WTC11 (cell line): ENCODE results near the gene TCEANC2. TPM values are rescaled to one million over a fixed set of nuclear protein-coding genes. Genes with fewer than 3 reads are reported as not detected.

ENCODE experiments used
- ATAC-seq: fragments of 200-7000 bp; cut with Tn5 transposase; 2 replicates; pipeline ENCODE4 v1.10.0; 2021; ENCODE audit warnings: mild to moderate bottlenecking, moderate library complexity
- CTCF ChIA-PET: fragments of 300-600 bp; sonication (Branson Sonifier 250); formaldehyde crosslinking; loops from one replicate; lab custom pipeline; 2021; ENCODE audit warnings: antibody characterized with exemption; lab: Charles Lee
- POLR2A ChIA-PET: fragments of 350-600 bp; sonication (Branson Sonifier 250); formaldehyde crosslinking; loops from one replicate; lab custom pipeline; 2021; ENCODE audit warnings: antibody characterized with exemption; lab: Charles Lee
- DNase-seq: peaks from one replicate; pipeline ENCODE4 v3.0.0; 2021; ENCODE audit warnings: low spot score
- H3K27ac Mint-ChIP-seq: 2 replicates; pipeline ENCODE4 v1.8.0; 2021; ENCODE audit warnings: mixed read lengths
- H3K27me3 Mint-ChIP-seq: 2 replicates; pipeline ENCODE4 v1.8.0; 2021; ENCODE audit warnings: low read depth, mild to moderate bottlenecking, moderate library complexity, mixed read lengths
- H3K36me3 Mint-ChIP-seq: 2 replicates; pipeline ENCODE4 v1.8.0; 2021; ENCODE audit warnings: mixed read lengths
- H3K4me1 Mint-ChIP-seq: 2 replicates; pipeline ENCODE4 v1.8.0; 2022; ENCODE audit warnings: mixed read lengths
- H3K4me3 Mint-ChIP-seq: 2 replicates; pipeline ENCODE4 v1.8.0; 2021; ENCODE audit warnings: mild to moderate bottlenecking, moderate library complexity, mixed read lengths
- H3K9me3 Mint-ChIP-seq: 2 replicates; pipeline ENCODE4 v1.8.0; 2021; ENCODE audit warnings: mixed read lengths
- ATF1 ChIP-seq: sonication (generic); formaldehyde crosslinking; IDR thresholded peaks from 2 replicates; pipeline ENCODE4 v1.8.1; 2023; ENCODE audit warnings: mild to moderate bottlenecking, moderate library complexity, missing genetic modification reagents
- ELF4 ChIP-seq: sonication (generic); formaldehyde crosslinking; IDR thresholded peaks from 2 replicates; pipeline ENCODE4 v1.8.1; 2022; ENCODE audit warnings: low read depth, mild to moderate bottlenecking, moderate library complexity, missing genetic modification reagents
- ETV6 ChIP-seq: sonication (generic); formaldehyde crosslinking; IDR thresholded peaks from 2 replicates; pipeline ENCODE4 v1.8.1; 2022; ENCODE audit warnings: mild to moderate bottlenecking, missing genetic modification reagents
- JAZF1 ChIP-seq: fragments of 250-450 bp; sonication (Bioruptor Pico); IDR thresholded peaks from 2 replicates; pipeline ENCODE4 v1.9.0; 2021; ENCODE audit warnings: moderate library complexity, mild to moderate bottlenecking, inconsistent platforms
- NR3C1 ChIP-seq: sonication (generic); formaldehyde crosslinking; conservative IDR thresholded peaks from 2 replicates; pipeline ENCODE4 v1.8.1; 2023; ENCODE audit warnings: low read depth, mild to moderate bottlenecking, missing genetic modification reagents
- OVOL2 ChIP-seq: fragments of 250-450 bp; sonication (Bioruptor Pico); IDR thresholded peaks from 2 replicates; pipeline ENCODE4 v1.9.0; 2021; ENCODE audit warnings: mild to moderate bottlenecking, borderline replicate concordance
- TEAD4 ChIP-seq: sonication (generic); formaldehyde crosslinking; IDR thresholded peaks from 2 replicates; pipeline ENCODE4 v1.8.0; 2022; ENCODE audit warnings: mild to moderate bottlenecking, missing genetic modification reagents
- ZBTB21 ChIP-seq: sonication (generic); formaldehyde crosslinking; IDR thresholded peaks from 2 replicates; pipeline ENCODE4 v1.8.1; 2023; ENCODE audit warnings: mild to moderate bottlenecking, missing genetic modification reagents, borderline replicate concordance
- ZNF138 ChIP-seq: sonication (generic); formaldehyde crosslinking; conservative IDR thresholded peaks from 2 replicates; pipeline ENCODE4 v1.8.1; 2022; ENCODE audit warnings: mild to moderate bottlenecking, moderate library complexity, missing genetic modification reagents
- ZNF416 ChIP-seq: fragments of 250-450 bp; sonication (Bioruptor Pico); IDR thresholded peaks from 2 replicates; pipeline ENCODE4 v1.9.0; 2021; ENCODE audit warnings: mild to moderate bottlenecking, inconsistent platforms
- total RNA-seq: library from RNA; stranded (reverse); gene quantifications from 3 replicates; pipeline ENCODE4 v1.2.3, GENCODE V29; 2021
- TF ChIP-seq, protein P1 (sequence below): sonication (generic); formaldehyde crosslinking; IDR thresholded peaks from 2 replicates; pipeline ENCODE4 v1.8.0; 2022; ENCODE audit warnings: mild to moderate bottlenecking, missing genetic modification reagents
- TF ChIP-seq, protein P2 (sequence below): sonication (generic); formaldehyde crosslinking; IDR thresholded peaks from 2 replicates; pipeline ENCODE4 v1.8.1; 2022; ENCODE audit warnings: mild to moderate bottlenecking, missing genetic modification reagents, moderate library complexity, borderline replicate concordance
- TF ChIP-seq, protein P3 (sequence below): fragments of 250-450 bp; sonication (Bioruptor Pico); conservative IDR thresholded peaks from 2 replicates; pipeline ENCODE4 v1.9.0; 2021; ENCODE audit warnings: mild to moderate bottlenecking
- TF ChIP-seq, protein P4 (sequence below): sonication (generic); formaldehyde crosslinking; IDR thresholded peaks from 2 replicates; pipeline ENCODE4 v1.8.1; 2023; ENCODE audit warnings: mild to moderate bottlenecking, missing genetic modification reagents, borderline replicate concordance
- TF ChIP-seq, protein P5 (sequence below): sonication (generic); formaldehyde crosslinking; conservative IDR thresholded peaks from 2 replicates; pipeline ENCODE4 v1.8.1; 2022; ENCODE audit warnings: mild to moderate bottlenecking, missing genetic modification reagents
- TF ChIP-seq, protein P6 (sequence below): sonication (generic); formaldehyde crosslinking; IDR thresholded peaks from 2 replicates; pipeline ENCODE4 v1.8.1; 2023; ENCODE audit warnings: mild to moderate bottlenecking, missing genetic modification reagents
- TF ChIP-seq, protein P7 (sequence below): sonication (generic); formaldehyde crosslinking; IDR thresholded peaks from 2 replicates; pipeline ENCODE4 v1.8.0; 2022; ENCODE audit warnings: missing genetic modification reagents
- TF ChIP-seq, protein P8 (sequence below): fragments of 200-600 bp; IDR thresholded peaks from 2 replicates; pipeline ENCODE4 v1.8.0; 2022; ENCODE audit warnings: antibody characterized with exemption

The TCEANC2 gene
- total RNA-seq, 1 experiment from 2014 or later: 6.3 TPM

DNA sequence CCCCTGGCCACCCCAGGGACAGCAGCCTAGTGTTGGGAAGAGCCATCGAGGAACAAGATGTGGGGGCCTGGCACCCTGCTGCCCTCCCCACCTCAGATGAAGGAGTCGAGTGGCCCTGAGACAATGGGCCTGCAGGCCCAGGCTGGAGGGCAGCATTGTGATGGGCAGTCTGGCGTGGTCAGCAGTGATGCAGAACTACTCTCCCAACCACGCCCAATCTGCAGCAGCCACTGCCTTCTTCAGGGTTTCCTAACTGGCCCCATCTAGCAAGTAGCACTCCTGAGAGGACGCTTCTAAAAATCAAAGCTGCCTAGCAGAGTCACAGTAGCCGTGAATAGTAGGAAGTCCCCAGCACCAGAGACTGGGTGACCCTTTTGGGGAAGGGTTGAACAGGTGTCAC is 80.9 kb downstream of the TCEANC2 start:
- no peak for ATAC-seq
- no peak overlapping the region for H3K27ac Mint-ChIP-seq
- DNase-seq: no peak
- ChIA-PET CTCF (interaction anchor here (1.7 to 4.3 kb wide), 2 partner anchors 9 to 12 kb away, joined by 14 to 39 read pairs; no protein-coding TSS in a partner anchor), POLR2A (no interaction called here)
- H3K36me3 Mint-ChIP-seq: no peaks in the 10 kb centered on the region
- no peaks in the 10 kb centered on the region for H3K9me3 Mint-ChIP-seq
- no peak overlapping the region for H3K4me3 Mint-ChIP-seq
- peaks cover 35% of the 10 kb centered on the region for H3K4me1 Mint-ChIP-seq
- H3K27me3 Mint-ChIP-seq: peaks cover 3% of the 10 kb centered on the region; the same call in 1 of the 2 replicates
- no peak for TF ChIP-seq NR3C1 (CRISPR knock-in tag)
- no peak for TF ChIP-seq ELF4
- TF ChIP-seq ZBTB21: no peak
- TF ChIP-seq ZNF416: no peak
- TF ChIP-seq, protein P1, sequence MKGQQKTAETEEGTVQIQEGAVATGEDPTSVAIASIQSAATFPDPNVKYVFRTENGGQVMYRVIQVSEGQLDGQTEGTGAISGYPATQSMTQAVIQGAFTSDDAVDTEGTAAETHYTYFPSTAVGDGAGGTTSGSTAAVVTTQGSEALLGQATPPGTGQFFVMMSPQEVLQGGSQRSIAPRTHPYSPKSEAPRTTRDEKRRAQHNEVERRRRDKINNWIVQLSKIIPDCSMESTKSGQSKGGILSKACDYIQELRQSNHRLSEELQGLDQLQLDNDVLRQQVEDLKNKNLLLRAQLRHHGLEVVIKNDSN (CRISPR knock-in tag): no peak
- TF ChIP-seq OVOL2 (CRISPR knock-in tag): no peak
- TF ChIP-seq, protein P2, sequence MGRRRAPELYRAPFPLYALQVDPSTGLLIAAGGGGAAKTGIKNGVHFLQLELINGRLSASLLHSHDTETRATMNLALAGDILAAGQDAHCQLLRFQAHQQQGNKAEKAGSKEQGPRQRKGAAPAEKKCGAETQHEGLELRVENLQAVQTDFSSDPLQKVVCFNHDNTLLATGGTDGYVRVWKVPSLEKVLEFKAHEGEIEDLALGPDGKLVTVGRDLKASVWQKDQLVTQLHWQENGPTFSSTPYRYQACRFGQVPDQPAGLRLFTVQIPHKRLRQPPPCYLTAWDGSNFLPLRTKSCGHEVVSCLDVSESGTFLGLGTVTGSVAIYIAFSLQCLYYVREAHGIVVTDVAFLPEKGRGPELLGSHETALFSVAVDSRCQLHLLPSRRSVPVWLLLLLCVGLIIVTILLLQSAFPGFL: no peak
- TF ChIP-seq, protein P3, sequence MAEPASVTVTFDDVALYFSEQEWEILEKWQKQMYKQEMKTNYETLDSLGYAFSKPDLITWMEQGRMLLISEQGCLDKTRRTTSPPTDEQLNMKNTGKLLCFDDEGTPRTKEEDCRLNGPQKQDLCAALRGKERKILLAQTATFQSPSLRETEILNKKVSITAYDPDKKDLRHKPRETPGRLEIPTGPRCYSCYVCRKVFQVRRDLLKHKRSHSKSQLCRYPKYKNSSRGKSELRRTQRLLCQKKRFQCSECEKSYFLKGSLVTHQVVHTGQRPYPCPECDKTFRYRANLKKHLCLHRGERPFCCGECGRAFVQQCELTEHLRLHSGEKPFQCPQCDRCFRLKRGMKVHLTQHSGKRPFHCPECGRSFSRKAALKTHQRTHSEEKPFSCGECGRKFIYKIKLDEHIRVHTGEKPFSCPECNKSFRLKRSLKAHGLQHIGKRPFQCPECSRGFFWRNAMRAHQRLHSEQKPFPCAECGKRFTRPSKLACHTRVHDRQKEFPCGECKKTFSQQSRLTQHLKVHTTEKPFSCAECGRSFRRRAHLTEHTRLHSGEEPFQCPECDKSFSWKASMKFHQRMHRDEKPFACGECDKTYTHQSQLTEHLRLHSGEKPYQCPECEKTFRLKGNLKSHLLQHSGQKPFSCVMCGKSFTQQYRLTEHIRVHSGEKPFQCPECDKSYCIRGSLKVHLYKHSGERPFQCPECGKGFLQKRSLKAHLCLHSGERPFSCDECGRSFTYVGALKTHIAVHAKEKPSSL: no peak
- no peak for TF ChIP-seq ZNF138
- TF ChIP-seq, protein P4, sequence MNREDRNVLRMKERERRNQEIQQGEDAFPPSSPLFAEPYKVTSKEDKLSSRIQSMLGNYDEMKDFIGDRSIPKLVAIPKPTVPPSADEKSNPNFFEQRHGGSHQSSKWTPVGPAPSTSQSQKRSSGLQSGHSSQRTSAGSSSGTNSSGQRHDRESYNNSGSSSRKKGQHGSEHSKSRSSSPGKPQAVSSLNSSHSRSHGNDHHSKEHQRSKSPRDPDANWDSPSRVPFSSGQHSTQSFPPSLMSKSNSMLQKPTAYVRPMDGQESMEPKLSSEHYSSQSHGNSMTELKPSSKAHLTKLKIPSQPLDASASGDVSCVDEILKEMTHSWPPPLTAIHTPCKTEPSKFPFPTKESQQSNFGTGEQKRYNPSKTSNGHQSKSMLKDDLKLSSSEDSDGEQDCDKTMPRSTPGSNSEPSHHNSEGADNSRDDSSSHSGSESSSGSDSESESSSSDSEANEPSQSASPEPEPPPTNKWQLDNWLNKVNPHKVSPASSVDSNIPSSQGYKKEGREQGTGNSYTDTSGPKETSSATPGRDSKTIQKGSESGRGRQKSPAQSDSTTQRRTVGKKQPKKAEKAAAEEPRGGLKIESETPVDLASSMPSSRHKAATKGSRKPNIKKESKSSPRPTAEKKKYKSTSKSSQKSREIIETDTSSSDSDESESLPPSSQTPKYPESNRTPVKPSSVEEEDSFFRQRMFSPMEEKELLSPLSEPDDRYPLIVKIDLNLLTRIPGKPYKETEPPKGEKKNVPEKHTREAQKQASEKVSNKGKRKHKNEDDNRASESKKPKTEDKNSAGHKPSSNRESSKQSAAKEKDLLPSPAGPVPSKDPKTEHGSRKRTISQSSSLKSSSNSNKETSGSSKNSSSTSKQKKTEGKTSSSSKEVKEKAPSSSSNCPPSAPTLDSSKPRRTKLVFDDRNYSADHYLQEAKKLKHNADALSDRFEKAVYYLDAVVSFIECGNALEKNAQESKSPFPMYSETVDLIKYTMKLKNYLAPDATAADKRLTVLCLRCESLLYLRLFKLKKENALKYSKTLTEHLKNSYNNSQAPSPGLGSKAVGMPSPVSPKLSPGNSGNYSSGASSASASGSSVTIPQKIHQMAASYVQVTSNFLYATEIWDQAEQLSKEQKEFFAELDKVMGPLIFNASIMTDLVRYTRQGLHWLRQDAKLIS (CRISPR knock-in tag): no peak
- TF ChIP-seq ETV6: no peak
- TF ChIP-seq JAZF1 (CRISPR knock-in tag): no peak

DNA sequence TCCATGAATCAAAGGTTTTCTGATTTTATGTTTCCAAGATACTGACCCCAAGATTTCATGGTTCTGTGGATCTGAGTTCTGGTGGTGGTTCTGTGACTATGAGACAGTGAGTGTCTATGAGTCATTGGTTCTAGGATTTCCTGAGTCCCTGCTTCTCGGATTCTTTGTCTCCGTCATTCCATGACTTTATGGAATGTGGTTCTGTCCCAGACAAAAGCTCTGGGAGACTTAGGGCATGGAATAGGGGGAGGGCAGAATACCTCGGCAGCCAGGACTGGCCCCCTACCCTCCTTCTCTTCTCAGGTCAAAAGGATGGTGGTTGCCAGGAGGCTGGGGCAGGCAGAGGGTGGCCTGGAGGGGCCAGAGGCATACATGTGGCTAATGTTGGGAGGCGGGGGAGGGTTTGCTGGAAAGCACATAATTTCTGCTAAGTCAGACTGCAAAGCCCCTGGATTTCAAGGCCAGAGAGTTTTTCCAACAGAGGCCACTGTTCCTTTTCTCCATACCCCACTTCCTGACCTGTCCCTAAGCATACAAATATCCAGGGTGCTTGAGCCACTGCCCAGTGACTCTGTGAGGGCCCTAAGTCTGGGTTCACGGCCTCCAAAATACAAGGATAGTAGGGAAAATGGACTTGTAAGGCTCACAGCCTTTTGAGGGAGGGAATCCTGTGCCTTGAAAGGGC is 82.2 kb downstream of the TCEANC2 start:
- ChIA-PET POLR2A (interaction anchor here (1.0 to 1.1 kb wide), 2 partner anchors 12 to 66 kb away, joined by 3 read pairs; no protein-coding TSS in a partner anchor), CTCF (interaction anchor here (0.7 to 4.3 kb wide), 10 partner anchors 10 to 412 kb away, joined by 3 to 39 read pairs (median 4); partner anchors contain the start of gene ACOT11)
- Mint-ChIP-seq H3K4me1 (peaks cover 35% of the 10 kb centered on the region), H3K27ac (no peak overlapping the region), H3K27me3 (peaks cover 3% of the 10 kb centered on the region; the same call in 1 of the 2 replicates), H3K4me3 (no peak overlapping the region), H3K36me3 (no peaks in the 10 kb centered on the region), H3K9me3 (no peaks in the 10 kb centered on the region)
- DNase-seq: no peak
- peak; percentile 51 for ATAC-seq
- TF ChIP-seq, protein P5, sequence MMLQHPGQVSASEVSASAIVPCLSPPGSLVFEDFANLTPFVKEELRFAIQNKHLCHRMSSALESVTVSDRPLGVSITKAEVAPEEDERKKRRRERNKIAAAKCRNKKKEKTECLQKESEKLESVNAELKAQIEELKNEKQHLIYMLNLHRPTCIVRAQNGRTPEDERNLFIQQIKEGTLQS (CRISPR knock-in tag): no peak
- no peak for TF ChIP-seq TEAD4 (CRISPR knock-in tag)
- TF ChIP-seq, protein P6, sequence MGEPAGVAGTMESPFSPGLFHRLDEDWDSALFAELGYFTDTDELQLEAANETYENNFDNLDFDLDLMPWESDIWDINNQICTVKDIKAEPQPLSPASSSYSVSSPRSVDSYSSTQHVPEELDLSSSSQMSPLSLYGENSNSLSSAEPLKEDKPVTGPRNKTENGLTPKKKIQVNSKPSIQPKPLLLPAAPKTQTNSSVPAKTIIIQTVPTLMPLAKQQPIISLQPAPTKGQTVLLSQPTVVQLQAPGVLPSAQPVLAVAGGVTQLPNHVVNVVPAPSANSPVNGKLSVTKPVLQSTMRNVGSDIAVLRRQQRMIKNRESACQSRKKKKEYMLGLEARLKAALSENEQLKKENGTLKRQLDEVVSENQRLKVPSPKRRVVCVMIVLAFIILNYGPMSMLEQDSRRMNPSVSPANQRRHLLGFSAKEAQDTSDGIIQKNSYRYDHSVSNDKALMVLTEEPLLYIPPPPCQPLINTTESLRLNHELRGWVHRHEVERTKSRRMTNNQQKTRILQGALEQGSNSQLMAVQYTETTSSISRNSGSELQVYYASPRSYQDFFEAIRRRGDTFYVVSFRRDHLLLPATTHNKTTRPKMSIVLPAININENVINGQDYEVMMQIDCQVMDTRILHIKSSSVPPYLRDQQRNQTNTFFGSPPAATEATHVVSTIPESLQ: no peak
- no peak for TF ChIP-seq ATF1
- TF ChIP-seq, protein P7, sequence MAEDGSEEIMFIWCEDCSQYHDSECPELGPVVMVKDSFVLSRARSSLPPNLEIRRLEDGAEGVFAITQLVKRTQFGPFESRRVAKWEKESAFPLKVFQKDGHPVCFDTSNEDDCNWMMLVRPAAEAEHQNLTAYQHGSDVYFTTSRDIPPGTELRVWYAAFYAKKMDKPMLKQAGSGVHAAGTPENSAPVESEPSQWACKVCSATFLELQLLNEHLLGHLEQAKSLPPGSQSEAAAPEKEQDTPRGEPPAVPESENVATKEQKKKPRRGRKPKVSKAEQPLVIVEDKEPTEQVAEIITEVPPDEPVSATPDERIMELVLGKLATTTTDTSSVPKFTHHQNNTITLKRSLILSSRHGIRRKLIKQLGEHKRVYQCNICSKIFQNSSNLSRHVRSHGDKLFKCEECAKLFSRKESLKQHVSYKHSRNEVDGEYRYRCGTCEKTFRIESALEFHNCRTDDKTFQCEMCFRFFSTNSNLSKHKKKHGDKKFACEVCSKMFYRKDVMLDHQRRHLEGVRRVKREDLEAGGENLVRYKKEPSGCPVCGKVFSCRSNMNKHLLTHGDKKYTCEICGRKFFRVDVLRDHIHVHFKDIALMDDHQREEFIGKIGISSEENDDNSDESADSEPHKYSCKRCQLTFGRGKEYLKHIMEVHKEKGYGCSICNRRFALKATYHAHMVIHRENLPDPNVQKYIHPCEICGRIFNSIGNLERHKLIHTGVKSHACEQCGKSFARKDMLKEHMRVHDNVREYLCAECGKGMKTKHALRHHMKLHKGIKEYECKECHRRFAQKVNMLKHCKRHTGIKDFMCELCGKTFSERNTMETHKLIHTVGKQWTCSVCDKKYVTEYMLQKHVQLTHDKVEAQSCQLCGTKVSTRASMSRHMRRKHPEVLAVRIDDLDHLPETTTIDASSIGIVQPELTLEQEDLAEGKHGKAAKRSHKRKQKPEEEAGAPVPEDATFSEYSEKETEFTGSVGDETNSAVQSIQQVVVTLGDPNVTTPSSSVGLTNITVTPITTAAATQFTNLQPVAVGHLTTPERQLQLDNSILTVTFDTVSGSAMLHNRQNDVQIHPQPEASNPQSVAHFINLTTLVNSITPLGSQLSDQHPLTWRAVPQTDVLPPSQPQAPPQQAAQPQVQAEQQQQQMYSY (CRISPR knock-in tag): no peak
- TF ChIP-seq, protein P8, sequence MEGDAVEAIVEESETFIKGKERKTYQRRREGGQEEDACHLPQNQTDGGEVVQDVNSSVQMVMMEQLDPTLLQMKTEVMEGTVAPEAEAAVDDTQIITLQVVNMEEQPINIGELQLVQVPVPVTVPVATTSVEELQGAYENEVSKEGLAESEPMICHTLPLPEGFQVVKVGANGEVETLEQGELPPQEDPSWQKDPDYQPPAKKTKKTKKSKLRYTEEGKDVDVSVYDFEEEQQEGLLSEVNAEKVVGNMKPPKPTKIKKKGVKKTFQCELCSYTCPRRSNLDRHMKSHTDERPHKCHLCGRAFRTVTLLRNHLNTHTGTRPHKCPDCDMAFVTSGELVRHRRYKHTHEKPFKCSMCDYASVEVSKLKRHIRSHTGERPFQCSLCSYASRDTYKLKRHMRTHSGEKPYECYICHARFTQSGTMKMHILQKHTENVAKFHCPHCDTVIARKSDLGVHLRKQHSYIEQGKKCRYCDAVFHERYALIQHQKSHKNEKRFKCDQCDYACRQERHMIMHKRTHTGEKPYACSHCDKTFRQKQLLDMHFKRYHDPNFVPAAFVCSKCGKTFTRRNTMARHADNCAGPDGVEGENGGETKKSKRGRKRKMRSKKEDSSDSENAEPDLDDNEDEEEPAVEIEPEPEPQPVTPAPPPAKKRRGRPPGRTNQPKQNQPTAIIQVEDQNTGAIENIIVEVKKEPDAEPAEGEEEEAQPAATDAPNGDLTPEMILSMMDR: no peak
